PC-3 (cell line): ENCODE results near the gene CDH10. TPM values are rescaled to one million over a fixed set of nuclear protein-coding genes. Genes with fewer than 3 reads are reported as not detected.
A peak's percentile ranks its signal among the peaks of the same experiment; 100 is the strongest.

Experiments used
- ATAC-seq: fragments of 200-7000 bp; cut with Tn5 transposase; 2 replicates; pipeline ENCODE4 v1.9.1; 2020; ENCODE audit warnings: mild to moderate bottlenecking, moderate library complexity
- BruUV-seq: library from RNA; stranded (reverse); fragments of 400-500 nt; replicated peaks from 2 replicates; lab custom pipeline; 2021; lab: Mats Ljungman, UMichigan
- CTCF ChIA-PET: fragments of 300-600 bp; sonication (Branson Sonifier 250); formaldehyde crosslinking; loops from one replicate; lab custom pipeline; 2022; ENCODE audit warnings: antibody characterized with exemption; lab: Charles Lee
- POLR2A ChIA-PET: fragments of 300-600 bp; sonication (Branson Sonifier 250); formaldehyde crosslinking; loops from one replicate; lab custom pipeline; 2022; ENCODE audit warnings: antibody characterized with exemption; ENCODE audit not compliant: unreplicated experiment; lab: Charles Lee
- DNase-seq: peaks from one replicate; pipeline ENCODE4 v3.0.0-alpha.2; 2015
- H2AFZ ChIP-seq: fragments of 300-600 bp; sonication (generic); 2 replicates; pipeline ENCODE4 v1.6.0; 2016; ENCODE audit warnings: antibody characterized with exemption, low read length
- H3F3A ChIP-seq: fragments of 300-600 bp; sonication (generic); one replicate; pipeline ENCODE4 v1.6.0; 2017; ENCODE audit warnings: antibody characterized with exemption, low read length, control low read depth, mild to moderate bottlenecking; ENCODE audit not compliant: unreplicated experiment
- H3K27ac ChIP-seq: fragments of 300-600 bp; sonication (generic); 2 replicates; pipeline ENCODE4 v1.5.1; 2016; ENCODE audit warnings: mild to moderate bottlenecking, low read length
- H3K27me3 ChIP-seq: fragments of 300-600 bp; sonication (generic); 2 replicates; pipeline ENCODE4 v1.6.1; 2016; ENCODE audit warnings: low read length, mixed read lengths
- H3K36me3 ChIP-seq: fragments of 300-600 bp; sonication (generic); 2 replicates; pipeline ENCODE4 v1.6.1; 2016; ENCODE audit warnings: low read depth, mixed run types, low read length, mixed read lengths
- H3K4me1 ChIP-seq: fragments of 300-600 bp; sonication (generic); 2 replicates; pipeline ENCODE4 v1.5.1; 2016; ENCODE audit warnings: low read length; ENCODE audit not compliant: insufficient read depth
- H3K4me2 ChIP-seq: fragments of 300-600 bp; sonication (generic); 2 replicates; pipeline ENCODE4 v1.6.0; 2016; ENCODE audit warnings: low read length
- H3K4me3 ChIP-seq: fragments of 300-600 bp; sonication (generic); 2 replicates; pipeline ENCODE4 v1.5.1; 2016; ENCODE audit warnings: mild to moderate bottlenecking, low read length, mixed read lengths
- H3K79me2 ChIP-seq: fragments of 300-600 bp; sonication (generic); 2 replicates; pipeline ENCODE4 v1.6.1; 2017; ENCODE audit warnings: low read length, mixed read lengths
- H3K9ac ChIP-seq: fragments of 300-600 bp; sonication (generic); 2 replicates; pipeline ENCODE4 v1.6.0; 2016; ENCODE audit warnings: mild to moderate bottlenecking, low read length
- H3K9me2 ChIP-seq: fragments of 300-600 bp; sonication (generic); replicated peaks from 2 replicates; pipeline ENCODE4 v1.6.1; 2016; ENCODE audit warnings: mixed run types, low read length, mixed read lengths
- H3K9me3 ChIP-seq: fragments of 300-600 bp; sonication (generic); 2 replicates; pipeline ENCODE4 v1.6.1; 2016; ENCODE audit warnings: low read length, mixed read lengths
- H4K20me1 ChIP-seq: fragments of 300-600 bp; sonication (generic); 2 replicates; pipeline ENCODE4 v1.6.1; 2016; ENCODE audit warnings: low read length, mixed read lengths
- CTCF ChIP-seq: fragments of 300-600 bp; sonication (generic); conservative IDR thresholded peaks from 2 replicates; pipeline ENCODE4 v1.5.1; 2017; ENCODE audit warnings: antibody characterized with exemption, low read depth, mild to moderate bottlenecking, low read length
- EZH2 ChIP-seq: fragments of 300-600 bp; sonication (generic); IDR thresholded peaks from one replicate; pipeline ENCODE4 v1.6.1; 2017; ENCODE audit warnings: antibody characterized with exemption, mild to moderate bottlenecking, low read length; ENCODE audit not compliant: unreplicated experiment
- EZH2phosphoT487 ChIP-seq: fragments of 300-600 bp; sonication (generic); IDR thresholded peaks from 2 replicates; pipeline ENCODE4 v1.6.1; 2018; ENCODE audit warnings: mild to moderate bottlenecking, antibody characterized with exemption, low read length, borderline replicate concordance
- intact Hi-C: fragments of 100-400 bp; cut with micrococcal nuclease; formaldehyde crosslinking; loops from 2 replicates; pipeline ENCODE4 v1.9.0; 2023
- total RNA-seq: library from RNA; depleted of rRNA; stranded (reverse); fragments of >200 nt; gene quantifications from 2 replicates; pipeline ENCODE4 v1.2.3, GENCODE V29; 2014

The CDH10 gene
- total RNA-seq, 1 experiment from 2014 or later = not detected

GRCh38 chr5:24681106-24681505 is 36.3 kb upstream of the CDH10 start:
- no peak overlapping the region for H2AFZ ChIP-seq
- ATAC-seq = peak; percentile 49
- H3K9me3 ChIP-seq = 0 out of 2 replicates have a peak, but pooled peaks cover 9% of the 10 kb centered on the region
- no TSS peak for BruUV-seq
- intact Hi-C loops = no loop called here
- no peaks in the 10 kb centered on the region for H4K20me1 ChIP-seq
- POLR2A ChIA-PET = no interaction called here
- no peaks in the 10 kb centered on the region for H3K4me1 ChIP-seq
- no peaks in the 10 kb centered on the region for H3F3A ChIP-seq
- no peak overlapping the region for H3K4me2 ChIP-seq
- no peak overlapping the region for H3K4me3 ChIP-seq
- H3K79me2 ChIP-seq = no peaks in the 10 kb centered on the region
- H3K9me2 ChIP-seq = no peaks in the 10 kb centered on the region
- no peaks in the 10 kb centered on the region for H3K27me3 ChIP-seq
- no peak overlapping the region for H3K27ac ChIP-seq
- CTCF ChIA-PET = no interaction called here
- no peak for TF ChIP-seq EZH2phosphoT487
- TF ChIP-seq EZH2 = no peak
- TF ChIP-seq CTCF = no peak
- no peaks in the 10 kb centered on the region for H3K36me3 ChIP-seq
- DNase-seq = peak; percentile 45
- no peak overlapping the region for H3K9ac ChIP-seq

- ChIA-PET CTCF (interaction anchor here (0.6 kb wide), 1 partner anchor 36 kb away, joined by 3 read pairs; no protein-coding TSS in a partner anchor), POLR2A (no interaction called here)
- no peak overlapping the region for H3K9ac ChIP-seq
- BruUV-seq = no TSS peak
- no peak overlapping the region for H2AFZ ChIP-seq
- H3F3A ChIP-seq = no peaks in the 10 kb centered on the region
- no peak overlapping the region for H3K4me3 ChIP-seq
- ATAC-seq = no peak
- H3K4me2 ChIP-seq = no peak overlapping the region
- H4K20me1 ChIP-seq = no peaks in the 10 kb centered on the region
- TF ChIP-seq EZH2 = no peak
- TF ChIP-seq CTCF = no peak
- no peak for TF ChIP-seq EZH2phosphoT487
- no peak for DNase-seq
- no peak overlapping the region for H3K27ac ChIP-seq
- H3K9me3 ChIP-seq = no peaks in the 10 kb centered on the region
- H3K4me1 ChIP-seq = no peaks in the 10 kb centered on the region
- no peaks in the 10 kb centered on the region for H3K36me3 ChIP-seq
- H3K9me2 ChIP-seq = no peaks in the 10 kb centered on the region
- H3K27me3 ChIP-seq = no peaks in the 10 kb centered on the region
- no peaks in the 10 kb centered on the region for H3K79me2 ChIP-seq
- intact Hi-C loops = no loop called here
Measured at GRCh38 chr5:24668050-24668449, 23.3 kb upstream of the CDH10 start.

- Histone ChIP-seq H3K4me1 (no peaks in the 10 kb centered on the region; the same call in 1 of the 2 replicates), H3K36me3 (no peaks in the 10 kb centered on the region), H3K4me2 (no peak overlapping the region), H3K27ac (no peak overlapping the region), H3K79me2 (no peaks in the 10 kb centered on the region), H2AFZ (peak overlapping the region; percentile 34; the same call in 1 of the 2 replicates), H3K4me3 (no peak overlapping the region), H3K9me3 (no peaks in the 10 kb centered on the region), H3F3A (no peaks in the 10 kb centered on the region), H3K9ac (no peak overlapping the region), H4K20me1 (no peaks in the 10 kb centered on the region), H3K9me2 (no peaks in the 10 kb centered on the region), H3K27me3 (no peaks in the 10 kb centered on the region)
- no TSS peak for BruUV-seq
- ATAC-seq = no peak
- ChIA-PET POLR2A (no interaction called here), CTCF (no interaction called here)
- no peak for DNase-seq
- TF ChIP-seq EZH2phosphoT487 = no peak
- TF ChIP-seq CTCF = no peak
- TF ChIP-seq EZH2 = no peak
- intact Hi-C loops = loop anchor here (10.0 kb wide), 1 partner anchor 285 kb away; no protein-coding TSS in a partner anchor
Measured at GRCh38 chr5:24649531-24649930, 4.8 kb upstream of the CDH10 start.
